ENCODE results near the gene C6orf47. TPM values are rescaled to one million over a fixed set of nuclear protein-coding genes. Genes with fewer than 3 reads are reported as not detected.

Gene C6orf47
- total and polyA plus RNA-seq, 4 donors: 12.4 to 23.1 (median 17.3) TPM

DNA sequence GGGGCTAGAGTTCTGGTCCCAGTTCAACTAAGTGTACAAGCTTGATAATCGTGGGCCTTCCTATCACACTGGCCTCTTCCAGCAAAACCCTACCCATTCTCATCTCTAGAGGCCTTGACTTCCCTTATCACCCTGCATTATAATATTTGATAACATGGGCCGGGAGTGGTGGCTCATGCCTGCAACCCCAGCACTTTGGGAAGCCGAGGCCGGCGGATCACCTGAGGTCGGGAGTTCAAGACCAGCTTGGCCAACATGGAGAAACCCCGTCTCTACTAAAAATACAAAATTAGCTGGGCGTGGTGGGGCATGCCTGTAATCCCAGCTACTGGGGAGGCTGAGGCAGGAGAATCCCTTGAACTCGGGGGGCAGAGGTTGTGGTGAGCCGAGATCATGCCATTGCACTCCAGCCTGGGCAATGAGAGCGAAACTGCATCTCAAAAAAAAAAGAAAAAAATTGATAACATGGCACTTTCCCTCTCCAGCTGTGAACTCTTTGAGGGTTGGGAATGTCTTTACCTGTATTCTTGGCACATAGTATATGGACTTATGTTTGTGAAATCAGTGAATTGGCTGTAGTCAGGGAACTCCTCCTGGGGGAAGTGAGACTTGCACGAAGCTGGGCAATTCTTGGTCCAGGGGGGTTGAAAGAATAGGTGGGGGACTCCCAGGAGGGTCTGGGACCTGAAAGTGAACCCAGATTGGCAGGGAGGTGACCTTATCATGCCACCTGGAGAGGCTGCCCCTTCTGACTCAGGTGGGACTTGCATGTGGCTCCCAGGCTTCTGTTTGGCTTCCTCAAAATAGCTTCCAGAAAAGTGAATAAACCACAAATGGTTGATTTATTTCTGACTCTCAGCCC, 915 bp upstream of the C6orf47 start:
- Histone ChIP-seq H3K9me3 (ENCODE audit: control insufficient read depth, insufficient read depth, low read length) (no peaks in the 10 kb centered on the region), H3K27ac (ENCODE audit: low read depth, low read length) (peak overlapping the region; percentile 79), H3K27me3 (ENCODE audit: control insufficient read depth, insufficient read depth, low read length) (no peaks in the 10 kb centered on the region), H3K36me3 (ENCODE audit: control insufficient read depth, insufficient read depth, low read length) (peaks cover 45% of the 10 kb centered on the region), H3K4me3 (ENCODE audit: low read depth, low read length) (peak overlapping the region; percentile 61), H3K4me1 (ENCODE audit: control insufficient read depth, insufficient read depth, low read length) (peaks cover 53% of the 10 kb centered on the region)
- no peak for DNase-seq (ENCODE audit: low read depth in 4 of 6, low spot score in 6 of 6)
- WGBS (ENCODE audit: insufficient coverage): 98% methylated on average over 4 of the region's 12 CpGs

DNA sequence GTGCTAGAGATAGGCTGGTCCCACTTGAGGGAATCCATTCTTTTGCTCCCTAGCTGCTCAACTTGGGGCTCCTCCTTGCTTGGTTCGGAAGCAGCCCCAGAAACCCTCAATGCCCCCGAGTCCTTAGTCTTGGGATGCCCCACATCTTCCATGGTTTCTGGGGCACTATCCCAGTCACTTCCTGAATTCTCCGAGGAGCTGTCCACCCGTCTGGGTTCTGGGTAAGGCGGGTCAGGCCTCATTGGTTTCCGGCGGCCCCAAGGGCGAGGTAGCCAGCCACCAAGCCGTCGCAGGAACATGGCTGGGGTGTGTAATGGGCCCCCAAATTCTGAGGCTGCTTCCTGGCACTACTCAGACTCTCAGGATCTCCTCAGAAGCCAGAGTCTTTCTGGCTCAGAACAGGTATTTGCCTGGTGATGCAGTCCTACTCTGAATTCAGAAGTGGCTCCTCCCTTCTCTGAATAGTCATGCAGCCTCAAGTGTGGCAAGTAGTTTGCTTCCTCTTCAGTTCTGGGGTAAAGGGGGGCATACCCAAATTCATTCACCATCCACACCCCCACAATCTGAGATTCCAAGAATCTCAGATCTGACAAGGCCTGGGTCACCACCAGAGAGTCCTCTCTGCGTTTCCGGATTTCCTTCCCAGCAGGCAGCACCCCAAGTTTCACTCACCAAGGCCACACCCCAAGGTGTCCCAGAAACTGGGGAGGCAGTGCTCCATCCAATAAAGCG, 763 bp downstream of the C6orf47 start:
- WGBS (ENCODE audit: insufficient coverage): 44% methylated on average over 13 of the region's 13 CpGs
- Histone ChIP-seq H3K27me3 (ENCODE audit: control insufficient read depth, insufficient read depth, low read length) (no peaks in the 10 kb centered on the region), H3K4me3 (ENCODE audit: low read depth, low read length) (peak overlapping the region; percentile 61), H3K4me1 (ENCODE audit: control insufficient read depth, insufficient read depth, low read length) (peaks cover 50% of the 10 kb centered on the region), H3K36me3 (ENCODE audit: control insufficient read depth, insufficient read depth, low read length) (peaks cover 47% of the 10 kb centered on the region), H3K9me3 (ENCODE audit: control insufficient read depth, insufficient read depth, low read length) (no peaks in the 10 kb centered on the region), H3K27ac (ENCODE audit: low read depth, low read length) (peak overlapping the region; percentile 79)
- no peak for DNase-seq (ENCODE audit: low read depth in 4 of 6, low spot score in 6 of 6)

DNA sequence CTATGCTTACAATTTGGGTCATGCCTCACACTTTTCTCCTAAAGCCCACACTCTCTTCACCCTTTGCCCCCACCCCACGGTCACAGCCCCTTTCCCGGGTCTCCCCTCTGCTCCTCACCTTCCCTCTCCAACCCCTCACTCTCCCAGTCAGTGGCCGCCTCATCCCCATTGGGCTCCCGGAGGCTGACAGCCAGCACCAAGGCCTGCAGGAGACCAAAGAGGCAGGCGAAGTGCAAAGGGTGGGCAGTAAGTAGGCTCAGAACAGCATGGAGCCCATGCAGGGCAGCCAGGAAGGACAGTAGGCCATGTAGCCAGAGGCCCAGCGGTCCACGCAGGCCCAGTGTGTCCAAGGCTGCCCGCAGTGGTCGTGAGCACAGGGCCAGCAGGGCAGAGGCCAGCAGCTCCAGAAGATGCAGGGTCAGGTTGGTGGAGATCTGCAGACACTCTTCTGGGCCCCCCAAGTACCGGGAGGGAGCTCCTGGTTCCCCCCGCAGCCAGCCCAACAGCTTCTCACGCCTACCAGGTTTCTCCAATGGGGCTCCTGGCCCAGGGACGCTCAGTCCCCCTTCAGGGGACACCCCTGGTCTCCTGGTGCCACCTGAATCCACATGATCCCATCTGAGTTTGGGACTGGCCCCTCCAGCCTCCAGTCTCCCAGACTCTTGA, 1.5 kb downstream of the C6orf47 start:
- H3K9me3 ChIP-seq (ENCODE audit: control insufficient read depth, insufficient read depth, low read length): no peaks in the 10 kb centered on the region
- peak overlapping the region; percentile 61 for H3K4me3 ChIP-seq (ENCODE audit: low read depth, low read length)
- peak overlapping the region; percentile 79 for H3K27ac ChIP-seq (ENCODE audit: low read depth, low read length)
- 90% methylated on average over 12 of the region's 13 CpGs for WGBS (ENCODE audit: insufficient coverage)
- H3K4me1 ChIP-seq (ENCODE audit: control insufficient read depth, insufficient read depth, low read length): peaks cover 46% of the 10 kb centered on the region
- DNase-seq (ENCODE audit: low read depth in 4 of 6, low spot score in 6 of 6): no peak
- H3K27me3 ChIP-seq (ENCODE audit: control insufficient read depth, insufficient read depth, low read length): no peaks in the 10 kb centered on the region
- peaks cover 47% of the 10 kb centered on the region for H3K36me3 ChIP-seq (ENCODE audit: control insufficient read depth, insufficient read depth, low read length)

DNA sequence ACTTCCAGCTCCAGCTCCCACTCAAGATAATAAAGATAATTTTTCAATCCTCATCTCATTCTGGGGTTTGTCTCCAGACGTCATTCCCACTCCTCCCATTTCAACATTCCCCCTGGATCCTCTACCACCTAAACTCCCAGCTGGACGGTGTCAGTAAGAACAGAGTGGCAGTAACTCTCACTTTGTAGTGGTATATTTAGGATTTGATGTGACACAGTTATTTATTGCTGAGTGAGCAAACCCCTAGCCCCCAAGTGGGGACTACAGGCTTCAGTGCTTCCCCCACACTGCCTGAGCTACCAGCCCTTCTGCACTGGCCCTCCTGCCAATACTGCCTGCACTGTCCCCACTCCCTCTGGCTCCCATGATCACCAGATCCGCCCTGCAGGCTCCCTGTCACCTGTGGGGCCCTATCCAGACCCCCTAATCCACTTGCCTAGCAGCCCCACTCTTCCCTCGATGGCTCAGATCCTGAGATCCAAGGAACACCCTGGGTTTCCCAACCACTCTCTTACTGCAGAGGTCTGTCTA, 2.4 kb downstream of the C6orf47 start:
- H3K4me1 ChIP-seq (ENCODE audit: control insufficient read depth, insufficient read depth, low read length): peaks cover 45% of the 10 kb centered on the region
- no peaks in the 10 kb centered on the region for H3K9me3 ChIP-seq (ENCODE audit: control insufficient read depth, insufficient read depth, low read length)
- H3K4me3 ChIP-seq (ENCODE audit: low read depth, low read length): no peak overlapping the region
- H3K27ac ChIP-seq (ENCODE audit: low read depth, low read length): no peak overlapping the region
- H3K36me3 ChIP-seq (ENCODE audit: control insufficient read depth, insufficient read depth, low read length): peaks cover 42% of the 10 kb centered on the region
- WGBS (ENCODE audit: insufficient coverage): 91% methylated on average over 2 of the region's 4 CpGs
- no peaks in the 10 kb centered on the region for H3K27me3 ChIP-seq (ENCODE audit: control insufficient read depth, insufficient read depth, low read length)
- no peak for DNase-seq (ENCODE audit: low read depth in 4 of 6, low spot score in 6 of 6)

DNA sequence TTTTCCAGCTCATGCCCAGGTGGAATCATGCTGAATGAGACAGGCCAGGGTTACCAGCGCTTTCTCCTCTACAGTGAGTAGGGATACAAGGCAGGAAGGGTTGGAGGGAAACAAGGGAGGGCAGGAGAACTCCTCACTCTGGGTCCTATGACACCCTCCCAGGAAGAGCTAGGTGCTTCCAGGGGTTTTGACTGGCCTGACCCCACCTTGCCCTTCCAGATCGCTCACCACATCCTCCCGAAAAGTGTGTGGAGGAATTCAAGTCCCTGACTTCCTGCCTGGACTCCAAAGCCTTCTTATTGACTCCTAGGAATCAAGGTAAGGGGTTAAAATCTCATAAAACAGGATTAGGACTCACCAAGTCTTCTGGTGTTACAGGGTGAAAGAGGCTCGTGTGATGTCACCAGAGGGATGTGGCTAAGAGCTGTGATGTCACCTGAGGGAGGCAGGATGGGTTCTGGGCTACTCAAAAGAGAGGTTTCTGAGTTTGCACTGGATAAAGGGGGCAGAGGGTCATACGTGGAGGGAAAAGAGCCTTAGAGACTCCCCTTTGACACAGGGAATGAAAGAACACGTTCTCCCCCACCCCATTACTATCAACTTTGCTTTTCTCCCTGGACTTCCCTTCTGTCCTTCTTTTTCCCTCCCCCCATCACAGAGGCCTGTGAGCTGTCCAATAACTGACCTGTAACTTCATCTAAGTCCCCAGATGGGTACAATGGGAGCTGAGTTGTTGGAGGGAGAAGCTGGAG, 3.0 kb downstream of the C6orf47 start:
- peaks cover 38% of the 10 kb centered on the region for H3K36me3 ChIP-seq (ENCODE audit: control insufficient read depth, insufficient read depth, low read length)
- H3K9me3 ChIP-seq (ENCODE audit: control insufficient read depth, insufficient read depth, low read length): no peaks in the 10 kb centered on the region
- no peak overlapping the region for H3K4me3 ChIP-seq (ENCODE audit: low read depth, low read length)
- no peaks in the 10 kb centered on the region for H3K27me3 ChIP-seq (ENCODE audit: control insufficient read depth, insufficient read depth, low read length)
- WGBS (ENCODE audit: insufficient coverage): 93% methylated on average over 2 of the region's 6 CpGs
- DNase-seq (ENCODE audit: low read depth in 4 of 6, low spot score in 6 of 6): no peak
- peaks cover 43% of the 10 kb centered on the region for H3K4me1 ChIP-seq (ENCODE audit: control insufficient read depth, insufficient read depth, low read length)
- no peak overlapping the region for H3K27ac ChIP-seq (ENCODE audit: low read depth, low read length)

DNA sequence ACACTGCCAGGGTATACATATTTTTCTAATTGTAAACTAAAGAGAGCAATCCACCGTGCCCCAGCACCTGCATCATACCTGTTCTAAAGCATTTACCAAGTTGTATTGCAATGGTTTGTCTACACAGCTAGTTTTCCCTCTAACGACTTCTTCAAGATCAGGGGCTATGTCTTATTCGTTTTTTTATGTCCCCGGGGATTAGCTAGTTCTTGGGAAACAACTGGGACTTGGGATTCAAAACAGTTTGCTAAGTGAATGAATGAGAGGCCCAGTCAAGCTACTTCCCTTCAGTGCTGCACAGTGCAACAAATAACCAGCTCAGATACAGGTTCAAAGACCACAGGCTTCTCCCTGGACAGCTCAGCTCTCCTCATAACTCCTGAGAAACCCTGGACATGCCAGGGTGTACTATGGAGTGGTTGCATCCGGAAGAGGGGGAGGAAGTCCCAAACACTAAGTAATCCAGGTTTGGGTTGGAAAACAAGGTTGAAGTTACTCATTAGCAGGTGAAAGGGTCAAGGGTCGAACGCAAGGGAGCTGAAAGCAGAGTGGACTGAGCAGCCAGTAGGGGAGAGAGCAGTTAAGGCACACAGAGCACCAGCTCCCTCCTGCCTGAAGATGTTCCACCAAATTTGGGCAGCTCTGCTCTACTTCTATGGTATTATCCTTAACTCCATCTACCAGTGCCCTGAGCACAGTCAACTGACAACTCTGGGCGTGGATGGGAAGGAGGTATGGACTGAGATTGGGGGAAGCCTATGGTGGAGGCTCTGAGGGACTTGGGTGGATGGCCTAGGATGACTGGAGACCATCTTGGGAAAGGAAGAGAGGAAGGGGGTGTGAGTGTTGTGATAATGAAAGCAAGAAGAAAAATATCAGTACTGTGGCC, 5.0 kb downstream of the C6orf47 start, which contains the start of gene APOM:
TSS of gene APOM (plus strand) at position 546 of the 889 bp plus-strand sequence. CDS start at position 619, 73 bp downstream.
- no peak within 1 kb of the TSS for H3K27ac ChIP-seq (ENCODE audit: low read depth, low read length)
- H3K27me3 ChIP-seq (ENCODE audit: control insufficient read depth, insufficient read depth, low read length): no peaks in the 10 kb centered on the region
- DNase-seq (ENCODE audit: low read depth in 4 of 6, low spot score in 6 of 6): no peak
- H3K36me3 ChIP-seq (ENCODE audit: control insufficient read depth, insufficient read depth, low read length): peaks cover 25% of the 10 kb centered on the region
- no peaks in the 10 kb centered on the region for H3K9me3 ChIP-seq (ENCODE audit: control insufficient read depth, insufficient read depth, low read length)
- 100% methylated on average over 4 of the region's 8 CpGs for WGBS (ENCODE audit: insufficient coverage)
- no peak within 1 kb of the TSS for H3K4me3 ChIP-seq (ENCODE audit: low read depth, low read length)
- peaks cover 40% of the 10 kb centered on the region for H3K4me1 ChIP-seq (ENCODE audit: control insufficient read depth, insufficient read depth, low read length)

DNA sequence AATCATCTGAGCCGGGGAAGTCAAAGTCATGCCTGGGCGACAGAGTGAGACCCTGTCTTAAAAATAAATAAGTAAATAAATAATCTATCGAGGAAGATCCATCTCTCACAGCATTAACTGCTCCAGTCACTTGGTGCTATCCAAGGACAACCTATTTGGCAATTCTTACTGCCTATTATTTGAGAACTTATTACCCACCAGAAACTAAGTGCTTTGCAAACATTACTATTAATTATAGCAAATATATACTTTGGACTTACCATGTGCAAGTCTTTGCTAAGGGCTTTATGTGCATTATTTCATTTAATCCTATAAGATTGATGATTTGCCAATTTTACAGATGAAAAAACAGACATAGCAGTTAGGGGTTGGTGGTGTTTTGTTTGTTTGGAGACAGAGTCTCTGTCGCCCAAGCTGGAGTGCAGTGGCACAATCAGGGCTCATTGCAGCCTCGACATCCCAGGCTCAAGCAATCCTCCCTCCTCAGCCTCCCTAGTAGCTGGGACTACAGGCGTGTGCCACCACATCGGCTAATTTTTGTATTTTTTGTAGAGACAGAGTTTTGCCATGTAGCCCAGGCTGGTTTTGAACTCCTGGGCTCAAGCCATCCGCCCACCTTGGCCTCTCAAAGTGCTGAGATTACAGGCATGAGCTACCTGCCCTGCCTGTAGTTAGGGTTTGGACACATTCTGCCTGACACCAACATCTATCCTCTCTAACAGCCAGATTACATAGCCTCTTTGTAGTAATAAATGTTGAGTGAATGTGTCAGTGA, 5.8 kb downstream of the C6orf47 start:
- Histone ChIP-seq H3K27me3 (ENCODE audit: control insufficient read depth, insufficient read depth, low read length) (no peaks in the 10 kb centered on the region), H3K4me3 (ENCODE audit: low read depth, low read length) (no peak overlapping the region)
- 100% methylated on average over 1 of the region's 8 CpGs for WGBS (ENCODE audit: insufficient coverage)

More for the DNA sequence above, 5.8 kb downstream of the C6orf47 start:
- no peak overlapping the region for H3K27ac ChIP-seq (ENCODE audit: low read depth, low read length)
- peaks cover 34% of the 10 kb centered on the region for H3K4me1 ChIP-seq (ENCODE audit: control insufficient read depth, insufficient read depth, low read length)
- DNase-seq (ENCODE audit: low read depth in 4 of 6, low spot score in 6 of 6): no peak
- no peaks in the 10 kb centered on the region for H3K9me3 ChIP-seq (ENCODE audit: control insufficient read depth, insufficient read depth, low read length)
- peaks cover 25% of the 10 kb centered on the region for H3K36me3 ChIP-seq (ENCODE audit: control insufficient read depth, insufficient read depth, low read length)
